Superior temporal gyrus (tissue), 1 donor: ENCODE data around the gene DCP1B.

Experiments
- DNase-seq: peaks from one replicate; pipeline ENCODE4 v3.0.0-alpha.2; 2016; ENCODE audit errors: extremely low spot score

DCP1B gene

GRCh38 chr12:1935242-1935641 is 69.0 kb downstream of the DCP1B start:
- DNase-seq = no peak

- DNase-seq = no peak
Observed at GRCh38 chr12:1934831-1935230, 69.4 kb downstream of the DCP1B start.

GRCh38 chr12:1934068-1934467 is 70.2 kb downstream of the DCP1B start:
- DNase-seq = no peak

- no peak for DNase-seq
Observed at GRCh38 chr12:1933342-1934051, 70.8 kb downstream of the DCP1B start.

GRCh38 chr12:1932264-1932777 is 71.9 kb downstream of the DCP1B start:
- DNase-seq = peak; percentile 59

GRCh38 chr12:1931642-1932041 is 72.6 kb downstream of the DCP1B start:
- no peak for DNase-seq

GRCh38 chr12:1930803-1931597 is 73.3 kb downstream of the DCP1B start:
- no peak for DNase-seq

- no peak for DNase-seq
Observed at GRCh38 chr12:1929985-1930802, 74.1 kb downstream of the DCP1B start.

- no peak for DNase-seq
Observed at GRCh38 chr12:1929241-1929984, 74.8 kb downstream of the DCP1B start.

- no peak for DNase-seq
Observed at GRCh38 chr12:1928439-1929121, 75.7 kb downstream of the DCP1B start.

- DNase-seq = no peak
Observed at GRCh38 chr12:1927751-1928351, 76.4 kb downstream of the DCP1B start.

GRCh38 chr12:1927051-1927680 is 77.1 kb downstream of the DCP1B start:
- DNase-seq = no peak

GRCh38 chr12:1926251-1926657 is 78.0 kb downstream of the DCP1B start:
- no peak for DNase-seq

GRCh38 chr12:1925684-1926006 is 78.6 kb downstream of the DCP1B start:
- no peak for DNase-seq

- no peak for DNase-seq
Observed at GRCh38 chr12:1924996-1925683, 79.1 kb downstream of the DCP1B start.

- DNase-seq = no peak
Observed at GRCh38 chr12:1922985-1923384, 81.3 kb downstream of the DCP1B start.

- no peak for DNase-seq
Observed at GRCh38 chr12:1922075-1922709, 82.1 kb downstream of the DCP1B start.

GRCh38 chr12:1920971-1921370 is 83.3 kb downstream of the DCP1B start:
- DNase-seq = no peak

GRCh38 chr12:1920436-1920835 is 83.8 kb downstream of the DCP1B start:
- DNase-seq = no peak
